HFFc6 (cell line): Measurements from ENCODE around the gene IGF2BP3. TPM values are rescaled to one million over a fixed set of nuclear protein-coding genes. Genes with fewer than 3 reads are reported as not detected.
A peak's percentile ranks its signal among the peaks of the same experiment; 100 is the strongest.

Source experiments
- DNase-seq: peaks from one replicate; pipeline ENCODE4 v3.0.0-alpha.2; 2018
- H3K27ac Mint-ChIP-seq: 2 replicates; pipeline ENCODE4 v1.8.0; 2020; ENCODE audit warnings: mild to moderate bottlenecking, mixed read lengths
- H3K27me3 Mint-ChIP-seq: 2 replicates; pipeline ENCODE4 v1.8.0; 2021; ENCODE audit warnings: mild to moderate bottlenecking, moderate library complexity, mixed read lengths; ENCODE audit not compliant: insufficient read depth
- H3K36me3 Mint-ChIP-seq: 2 replicates; pipeline ENCODE4 v1.8.0; 2021; ENCODE audit warnings: low read depth, mixed read lengths
- H3K4me1 Mint-ChIP-seq: 2 replicates; pipeline ENCODE4 v1.8.0; 2020; ENCODE audit warnings: low read depth, mixed read lengths
- H3K4me3 Mint-ChIP-seq: 2 replicates; pipeline ENCODE4 v1.8.0; 2020; ENCODE audit warnings: mild to moderate bottlenecking, moderate library complexity, mixed read lengths
- H3K9me3 Mint-ChIP-seq: 2 replicates; pipeline ENCODE4 v1.8.0; 2020; ENCODE audit warnings: mild to moderate bottlenecking, mixed read lengths
- CTCF ChIP-seq: fragments of 200-600 bp; sonication (generic); IDR thresholded peaks from 2 replicates; pipeline ENCODE4 v1.5.0; 2021; ENCODE audit warnings: antibody characterized with exemption, mild to moderate bottlenecking
- total RNA-seq, 6 experiments: library from RNA; stranded (reverse); fragmentation: NEBNext Ultra II Directional; extraction: Animal tissue kit (Norgen Biotek cat#: 25700); gene quantifications; 2 replicates in 1 of 6; 3 replicates in 5 of 6; pipeline ENCODE4 v1.2.3, GENCODE V29; 2021

IGF2BP3 gene
- total RNA-seq, 6 experiments from 2014 or later: 23.8 to 33.1 (median 31.0) TPM

- DNase-seq: peak; percentile 92
- Mint-ChIP-seq H3K27ac (peak overlapping the region; percentile 60; the same call in 1 of the 2 replicates), H3K9me3 (no peaks in the 10 kb centered on the region), H3K4me3 (peak overlapping the region; percentile 89), H3K27me3 (peaks cover 34% of the 10 kb centered on the region), H3K4me1 (peaks cover 30% of the 10 kb centered on the region), H3K36me3 (no peaks in the 10 kb centered on the region)
- no peak for TF ChIP-seq CTCF
Measured at GRCh38 chr7:23474094-23474828, 4.0 kb upstream of the IGF2BP3 start.

- no peaks in the 10 kb centered on the region for H3K9me3 Mint-ChIP-seq
- H3K27me3 Mint-ChIP-seq: peaks cover 34% of the 10 kb centered on the region
- peaks cover 30% of the 10 kb centered on the region for H3K4me1 Mint-ChIP-seq
- no peak overlapping the region; the same call in 1 of the 2 replicates for H3K27ac Mint-ChIP-seq
- no peaks in the 10 kb centered on the region for H3K36me3 Mint-ChIP-seq
- no peak for DNase-seq
- no peak for TF ChIP-seq CTCF
- peak overlapping the region; percentile 89 for H3K4me3 Mint-ChIP-seq
Measured at GRCh38 chr7:23473844-23474093, 3.5 kb upstream of the IGF2BP3 start.

- peak overlapping the region; percentile 69; the same call in 1 of the 2 replicates for H3K27ac Mint-ChIP-seq
- H3K36me3 Mint-ChIP-seq: no peaks in the 10 kb centered on the region; the same call in 1 of the 2 replicates
- peak overlapping the region; percentile 89 for H3K4me3 Mint-ChIP-seq
- no peaks in the 10 kb centered on the region for H3K9me3 Mint-ChIP-seq
- peaks cover 31% of the 10 kb centered on the region for H3K4me1 Mint-ChIP-seq
- TF ChIP-seq CTCF: no peak
- H3K27me3 Mint-ChIP-seq: peaks cover 32% of the 10 kb centered on the region
- no peak for DNase-seq
Measured at GRCh38 chr7:23472956-23473843, 2.9 kb upstream of the IGF2BP3 start.

GRCh38 chr7:23472556-23472955, 2.3 kb upstream of the IGF2BP3 start:
- H3K36me3 Mint-ChIP-seq: no peaks in the 10 kb centered on the region; the same call in 1 of the 2 replicates
- peaks cover 37% of the 10 kb centered on the region for H3K4me1 Mint-ChIP-seq
- no peak for DNase-seq
- TF ChIP-seq CTCF: no peak
- no peak overlapping the region for H3K27ac Mint-ChIP-seq
- no peak overlapping the region for H3K4me3 Mint-ChIP-seq
- H3K27me3 Mint-ChIP-seq: peaks cover 31% of the 10 kb centered on the region
- H3K9me3 Mint-ChIP-seq: no peaks in the 10 kb centered on the region

- H3K4me1 Mint-ChIP-seq: peaks cover 43% of the 10 kb centered on the region
- no peaks in the 10 kb centered on the region; the same call in 1 of the 2 replicates for H3K36me3 Mint-ChIP-seq
- no peak overlapping the region for H3K27ac Mint-ChIP-seq
- no peak for DNase-seq
- H3K9me3 Mint-ChIP-seq: no peaks in the 10 kb centered on the region
- 0 out of 2 replicates have a peak overlapping the region, but pooled peaks have one; percentile 88 for H3K4me3 Mint-ChIP-seq
- H3K27me3 Mint-ChIP-seq: peaks cover 27% of the 10 kb centered on the region
- no peak for TF ChIP-seq CTCF
Measured at GRCh38 chr7:23472046-23472445, 1.8 kb upstream of the IGF2BP3 start.
